ENCODE data around the gene RELB.

GRCh38 chr19:45066921-45067661 is 65.8 kb downstream of the RELB start:
- TF ChIP-seq POLR2A (IDR thresholded peaks at IDR 0.05; ENCODE audit: low read depth, low read length): no peak
- no peak for TF ChIP-seq SMC3 (IDR thresholded peaks at IDR 0.05; ENCODE audit: low read depth, low read length)
- TF ChIP-seq, protein P1, sequence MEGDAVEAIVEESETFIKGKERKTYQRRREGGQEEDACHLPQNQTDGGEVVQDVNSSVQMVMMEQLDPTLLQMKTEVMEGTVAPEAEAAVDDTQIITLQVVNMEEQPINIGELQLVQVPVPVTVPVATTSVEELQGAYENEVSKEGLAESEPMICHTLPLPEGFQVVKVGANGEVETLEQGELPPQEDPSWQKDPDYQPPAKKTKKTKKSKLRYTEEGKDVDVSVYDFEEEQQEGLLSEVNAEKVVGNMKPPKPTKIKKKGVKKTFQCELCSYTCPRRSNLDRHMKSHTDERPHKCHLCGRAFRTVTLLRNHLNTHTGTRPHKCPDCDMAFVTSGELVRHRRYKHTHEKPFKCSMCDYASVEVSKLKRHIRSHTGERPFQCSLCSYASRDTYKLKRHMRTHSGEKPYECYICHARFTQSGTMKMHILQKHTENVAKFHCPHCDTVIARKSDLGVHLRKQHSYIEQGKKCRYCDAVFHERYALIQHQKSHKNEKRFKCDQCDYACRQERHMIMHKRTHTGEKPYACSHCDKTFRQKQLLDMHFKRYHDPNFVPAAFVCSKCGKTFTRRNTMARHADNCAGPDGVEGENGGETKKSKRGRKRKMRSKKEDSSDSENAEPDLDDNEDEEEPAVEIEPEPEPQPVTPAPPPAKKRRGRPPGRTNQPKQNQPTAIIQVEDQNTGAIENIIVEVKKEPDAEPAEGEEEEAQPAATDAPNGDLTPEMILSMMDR (conservative IDR thresholded peaks at IDR 0.05; ENCODE audit: low read depth, low read length): no peak
- no peak for TF ChIP-seq CEBPB (IDR thresholded peaks at IDR 0.05; ENCODE audit: low read depth, low read length)
- no peak for TF ChIP-seq RFX5 (IDR thresholded peaks at IDR 0.05; ENCODE audit: low read depth, low read length)
- TF ChIP-seq RAD21 (IDR thresholded peaks at IDR 0.05; ENCODE audit: low read length): no peak
- TF ChIP-seq RCOR1 (IDR thresholded peaks at IDR 0.05; ENCODE audit: insufficient replicate concordance, low read length): no peak
- no peak for TF ChIP-seq USF2 (IDR thresholded peaks at IDR 0.05; ENCODE audit: low read depth, low read length)

Data from IMR-90 (cell line).